A549 (cell line): Measurements from ENCODE around the gene DCXR. TPM values are rescaled to one million over a fixed set of nuclear protein-coding genes. Genes with fewer than 3 reads are reported as not detected.

Source experiments
- ATAC-seq, 2 experiments: fragments of 200-7000 bp in 1 of 2; fragments of >200 bp in 1 of 2; cut with Nextera tagmentation in 1 of 2; cut with Tn5 transposase in 1 of 2; 3 replicates each; pipeline versions ENCODE4 v1.8.0 to v1.9.1; 2018 to 2020; ENCODE audit warnings: mild to moderate bottlenecking in 1 of 2, moderate library complexity in 1 of 2
- CTCF ChIA-PET: fragments of 300-600 bp; sonication (Branson Sonifier 250); formaldehyde crosslinking; extraction: SDS; loops from one replicate; lab custom pipeline; 2021; ENCODE audit warnings: antibody characterized with exemption, inconsistent platforms; lab: Yijun Ruan, JAX
- POLR2A ChIA-PET: fragments of 350-600 bp; formaldehyde crosslinking; extraction: SDS; loops from one replicate; lab custom pipeline; 2021; ENCODE audit warnings: antibody characterized with exemption, inconsistent platforms; lab: Yijun Ruan, JAX
- DNase-seq, 2 experiments: peaks; one replicate each; pipeline versions ENCODE4 v3.0.0 to v3.0.0-alpha.2; 2011 to 2016; ENCODE audit warnings: low read depth in 1 of 2, low spot score in 1 of 2
- FAIRE-seq: peaks from 2 replicates; lab custom pipeline; 2011; peaks lifted over from hg19 to GRCh38; lab: Jason Lieb, UNC
- H3K27ac ChIP-seq, 2 experiments: fragments of >200 bp; sonication (Bioruptor Twin); formaldehyde crosslinking; 3 replicates each; pipeline ENCODE4 v1.5.1; 2016 to 2017
- H3K4me1 ChIP-seq: fragments of >200 bp; sonication (Bioruptor Twin); formaldehyde crosslinking; 3 replicates; pipeline ENCODE4 v1.6.1; 2016
- H3K4me2 ChIP-seq: fragments of >200 bp; sonication (Bioruptor Twin); formaldehyde crosslinking; 3 replicates; pipeline ENCODE4 v1.6.1; 2016
- H3K4me3 ChIP-seq: fragments of >200 bp; sonication (Bioruptor Twin); formaldehyde crosslinking; 3 replicates; pipeline ENCODE4 v1.5.1; 2016
- H3K9me3 ChIP-seq: fragments of >200 bp; sonication (Bioruptor Twin); formaldehyde crosslinking; 3 replicates; pipeline ENCODE4 v1.6.1; 2016
- BCL3 ChIP-seq: fragments of >200 bp; sonication (Bioruptor Twin); formaldehyde crosslinking; IDR thresholded peaks from 3 replicates; pipeline ENCODE4 v1.6.1; 2016
- CBX2 ChIP-seq: fragments of 200-600 bp; sonication (generic); IDR thresholded peaks from 2 replicates; pipeline ENCODE4 v1.6.1; 2016; ENCODE audit warnings: low read depth, mild to moderate bottlenecking, borderline replicate concordance
- CBX8 ChIP-seq: fragments of 200-600 bp; sonication (generic); IDR thresholded peaks from 2 replicates; pipeline ENCODE4 v1.6.1; 2016
- CHD2 ChIP-seq: fragments of 150-350 bp; IDR thresholded peaks from 2 replicates; pipeline ENCODE4 v1.6.1; 2014; ENCODE audit warnings: low read length; ENCODE audit not compliant: partially characterized antibody
- EHF ChIP-seq: fragments of 250-450 bp; sonication (Bioruptor Pico); IDR thresholded peaks from 2 replicates; pipeline ENCODE4 v1.5.0; 2020; ENCODE audit warnings: mild to moderate bottlenecking
- EHMT2 ChIP-seq: fragments of 200-600 bp; sonication (generic); IDR thresholded peaks from 2 replicates; pipeline ENCODE4 v1.6.1; 2016; ENCODE audit warnings: antibody characterized with exemption, low read depth, mild to moderate bottlenecking, moderate library complexity
- ESRRA ChIP-seq: fragments of 150-350 bp; IDR thresholded peaks from 2 replicates; pipeline ENCODE4 v1.6.1; 2014; ENCODE audit warnings: mild to moderate bottlenecking, low read length, borderline replicate concordance
- HEYL ChIP-seq: fragments of 250-450 bp; sonication (Bioruptor Pico); IDR thresholded peaks from 2 replicates; pipeline ENCODE4 v1.8.0; 2021; ENCODE audit warnings: mild to moderate bottlenecking, moderate library complexity
- HMGXB4 ChIP-seq: fragments of 250-450 bp; sonication (Bioruptor Pico); IDR thresholded peaks from 2 replicates; pipeline ENCODE4 v1.5.0; 2021; ENCODE audit warnings: mild to moderate bottlenecking, moderate library complexity, borderline replicate concordance
- HOXB13 ChIP-seq: fragments of 250-450 bp; sonication (Bioruptor Pico); IDR thresholded peaks from 2 replicates; pipeline ENCODE4 v1.5.0; 2020; ENCODE audit warnings: low read depth, mild to moderate bottlenecking, moderate library complexity
- HOXB5 ChIP-seq: fragments of 250-450 bp; sonication (Bioruptor Pico); IDR thresholded peaks from 2 replicates; pipeline ENCODE4 v1.5.0; 2020; ENCODE audit warnings: mild to moderate bottlenecking, moderate library complexity
- KDM5A ChIP-seq: fragments of 200-600 bp; sonication (generic); IDR thresholded peaks from 2 replicates; pipeline ENCODE4 v1.6.1; 2016; ENCODE audit warnings: antibody characterized with exemption, mild to moderate bottlenecking
- MAFK ChIP-seq: fragments of 450-650 bp; IDR thresholded peaks from 2 replicates; pipeline ENCODE4 v1.6.1; 2014; ENCODE audit not compliant: partially characterized antibody
- MAX ChIP-seq: IDR thresholded peaks from 2 replicates; pipeline ENCODE4 v1.6.1; 2012
- MAZ ChIP-seq: fragments of 150-350 bp; IDR thresholded peaks from 2 replicates; pipeline ENCODE4 v1.6.1; 2014; ENCODE audit warnings: antibody characterized with exemption, low read depth, low read length, borderline replicate concordance
- NFE2L2 ChIP-seq: fragments of 150-350 bp; conservative IDR thresholded peaks from 2 replicates; pipeline ENCODE4 v1.6.1; 2014; ENCODE audit warnings: low read length
- PHF8 ChIP-seq: fragments of 200-600 bp; sonication (generic); IDR thresholded peaks from 2 replicates; pipeline ENCODE4 v1.6.1; 2016; ENCODE audit warnings: low read depth, mild to moderate bottlenecking, antibody characterized with exemption, moderate library complexity, borderline replicate concordance
- RARB ChIP-seq: fragments of 250-450 bp; sonication (Bioruptor Pico); IDR thresholded peaks from 2 replicates; pipeline ENCODE4 v1.8.0; 2021; ENCODE audit warnings: mild to moderate bottlenecking, moderate library complexity
- RCOR1 ChIP-seq: fragments of 150-350 bp; IDR thresholded peaks from 2 replicates; pipeline ENCODE4 v1.6.1; 2014; ENCODE audit warnings: antibody characterized with exemption, low read length, low read depth
- RNF2 ChIP-seq: fragments of 200-600 bp; sonication (generic); IDR thresholded peaks from 2 replicates; pipeline ENCODE4 v1.6.1; 2016; ENCODE audit warnings: low read depth, mild to moderate bottlenecking, antibody characterized with exemption, moderate library complexity, borderline replicate concordance
- ZFP36 ChIP-seq: fragments of 450-650 bp; IDR thresholded peaks from 2 replicates; pipeline ENCODE4 v1.6.1; 2014; ENCODE audit warnings: borderline replicate concordance; ENCODE audit not compliant: partially characterized antibody
- ZNF302 ChIP-seq: fragments of 250-450 bp; sonication (Bioruptor Pico); IDR thresholded peaks from 2 replicates; pipeline ENCODE4 v1.9.0; 2021; ENCODE audit warnings: inconsistent platforms, mild to moderate bottlenecking, moderate library complexity
- WGBS: methylation state at CpG from one replicate; pipeline ENCODE4 v1.1.6; 2017; ENCODE audit errors: missing lambda C conversion rate; 5-methylcytosine and 5-hydroxymethylcytosine counted together
- polyA plus RNA-seq, 4 experiments: library from polyadenylated mRNA; depleted of rRNA in 3 of 4; stranded (reverse); fragments of >200 nt; fragmentation: RNase III in 1 of 4; extraction: RNeasy Plus Mini Kit Qiagen cat#74134 plus additional on column Dnase treatment in 1 of 4; gene quantifications; 2 replicates in 3 of 4; 3 replicates in 1 of 4; pipeline ENCODE4 v1.2.3, GENCODE V29; 2011 to 2017

The DCXR gene
- polyA plus RNA-seq, 2 of the 4 experiments (the other 2 are of a cell fraction), result 39.3 to 70.7 TPM

GRCh38 chr17:82006468-82007227 is 30.8 kb downstream of the DCXR start:
- no peak for DNase-seq
- ChIA-PET POLR2A (no interaction called here), CTCF (interaction anchor here (0.6 to 33.2 kb wide), 3 partner anchors 14 to 132 kb away, joined by 3 to 794 read pairs (median 198); partner anchors contain the start of genes CENPX, LRRC45 and NOTUM)
- H3K9me3 ChIP-seq, result no peaks in the 10 kb centered on the region
- TF ChIP-seq RCOR1 (no peak), MAX (peak; percentile 14; the same call in 1 of the 2 replicates)
- 65% methylated on average over 24 of the region's 24 CpGs for WGBS
- H3K27ac ChIP-seq, result peak overlapping the region; percentile 59 to 93; a peak in 5 of 6 replicates
- no peak overlapping the region for H3K4me3 ChIP-seq
- peaks cover 53% of the 10 kb centered on the region for H3K4me1 ChIP-seq
- no peak for FAIRE-seq
- peak; percentile 0 to 3; a peak in 1 of 6 replicates for ATAC-seq
- H3K4me2 ChIP-seq, result peak overlapping the region; percentile 22

- ChIA-PET POLR2A (no interaction called here), CTCF (interaction anchor here (1.6 to 33.2 kb wide), 5 partner anchors 10 to 136 kb away, joined by 4 to 794 read pairs (median 16); partner anchors contain the start of genes CENPX, LRRC45 and NOTUM)
- H3K4me3 ChIP-seq, result no peak overlapping the region
- ATAC-seq, result no peak
- H3K4me2 ChIP-seq, result peak overlapping the region; percentile 22
- no peak for FAIRE-seq
- peaks cover 60% of the 10 kb centered on the region for H3K4me1 ChIP-seq
- TF ChIP-seq CBX8, result no peak
- TF ChIP-seq CBX2, result no peak
- no peak for TF ChIP-seq CHD2
- no peak for TF ChIP-seq BCL3
- TF ChIP-seq HMGXB4 (CRISPR knock-in tag), result no peak
- no peak for TF ChIP-seq NFE2L2
- TF ChIP-seq, all 56 proteins: peak for 0
- WGBS, result 89% methylated on average over 23 of the region's 30 CpGs
- peak overlapping the region; percentile 81 to 93; a peak in 5 of 6 replicates for H3K27ac ChIP-seq
- H3K9me3 ChIP-seq, result no peaks in the 10 kb centered on the region
- no peak for DNase-seq
Observed at GRCh38 chr17:82005701-82006348, 31.7 kb downstream of the DCXR start.

- POLR2A ChIA-PET, result interaction anchor here (1.2 to 1.8 kb wide), 2 partner anchors 8 to 18 kb away, joined by 3 to 9 read pairs; partner anchors contain the start of genes CENPX and LRRC45
- no peak for DNase-seq
- 93% methylated on average over 31 of the region's 41 CpGs for WGBS
- Histone ChIP-seq H3K4me3 (no peak overlapping the region), H3K9me3 (no peaks in the 10 kb centered on the region), H3K4me2 (peak overlapping the region; percentile 61), H3K4me1 (peaks cover 64% of the 10 kb centered on the region), H3K27ac (peak overlapping the region; percentile 81 to 93)
- CTCF ChIA-PET, result interaction anchor here (1.0 to 33.2 kb wide), 12 partner anchors 8 to 135 kb away, joined by 3 to 794 read pairs (median 6); partner anchors contain the start of genes CENPX, LRRC45 and NOTUM
- TF ChIP-seq MAX (no peak), RARB (CRISPR knock-in tag) (no peak), EHF (CRISPR knock-in tag) (no peak), ESRRA (no peak), MAFK (no peak), ZNF302 (CRISPR knock-in tag) (no peak), HEYL (no peak), ZFP36 (no peak), RNF2 (no peak), CBX8 (no peak), EHMT2 (no peak), HOXB5 (CRISPR knock-in tag) (no peak), KDM5A (no peak), MAZ (no peak), PHF8 (no peak), HOXB13 (no peak)
- no peak for FAIRE-seq
- ATAC-seq, result peak in 1 of 2 experiments; percentile 0; a peak in 2 of 6 replicates
Observed at GRCh38 chr17:82004517-82005455, 32.7 kb downstream of the DCXR start.
